H1 (cell line): Measurements from ENCODE around the gene CGB3. TPM values are rescaled to one million over a fixed set of nuclear protein-coding genes. Genes with fewer than 3 reads are reported as not detected.
"Not testable (repeated sequence)": the region's sequence is repeated elsewhere in the genome, so short reads cannot be mapped to it uniquely, and the experiment has no call there.

Source experiments
- CTCF ChIA-PET: fragments of 300-600 bp; sonication (Branson Sonifier 250); formaldehyde crosslinking; loops from one replicate; lab custom pipeline; 2021; ENCODE audit not compliant: partially characterized antibody; lab: Charles Lee
- POLR2A ChIA-PET: fragments of 300-600 bp; sonication (Branson Sonifier 250); formaldehyde crosslinking; loops from one replicate; lab custom pipeline; 2021; ENCODE audit warnings: inconsistent platforms; ENCODE audit not compliant: partially characterized antibody; lab: Charles Lee
- DNase-seq, 2 experiments: peaks; one replicate each; pipeline versions ENCODE4 v3.0.0 to v3.0.0-alpha.2; 2010 to 2022; ENCODE audit warnings: low spot score in 2 of 2, low read depth in 1 of 2, mixed read lengths in 1 of 2
- FAIRE-seq: peaks from 2 replicates; lab custom pipeline; 2011; peaks lifted over from hg19 to GRCh38; lab: Jason Lieb, UNC
- H2AFZ ChIP-seq: 2 replicates; pipeline ENCODE4 v1.8.1; 2012; ENCODE audit warnings: low read length, inconsistent platforms
- H2AK5ac ChIP-seq: 2 replicates; pipeline ENCODE4 v1.6.1; 2013; ENCODE audit warnings: low read depth, low read length
- H2BK120ac ChIP-seq: replicated peaks from 2 replicates; pipeline ENCODE3; 2013; ENCODE audit warnings: low read depth, low read length, inconsistent platforms
- H2BK12ac ChIP-seq: 2 replicates; pipeline ENCODE4 v1.6.1; 2013; ENCODE audit warnings: low read depth, low read length
- H2BK15ac ChIP-seq: 2 replicates; pipeline ENCODE4 v1.6.1; 2013; ENCODE audit warnings: low read length
- H2BK20ac ChIP-seq: 2 replicates; pipeline ENCODE4 v1.6.1; 2013; ENCODE audit warnings: low read length
- H2BK5ac ChIP-seq: 2 replicates; pipeline ENCODE4 v1.6.1; 2013; ENCODE audit warnings: low read depth, low read length
- H3K14ac ChIP-seq: 2 replicates; pipeline ENCODE4 v1.6.1; 2013; ENCODE audit warnings: inconsistent platforms; ENCODE audit not compliant: insufficient read length
- H3K18ac ChIP-seq: 2 replicates; pipeline ENCODE4 v1.6.1; 2013; ENCODE audit warnings: low read length; ENCODE audit errors: extremely low read depth
- H3K23ac ChIP-seq: 2 replicates; pipeline ENCODE4 v1.6.1; 2013; ENCODE audit warnings: inconsistent platforms; ENCODE audit not compliant: insufficient read length
- H3K23me2 ChIP-seq: 2 replicates; pipeline ENCODE4 v1.6.1; 2013; ENCODE audit warnings: low read depth, low read length
- H3K27ac ChIP-seq: 2 replicates; pipeline ENCODE4 v1.6.1; 2011; ENCODE audit warnings: low read depth, low read length, inconsistent platforms
- H3K27me3 ChIP-seq, 4 experiments: replicated peaks in 1 of 4; 1 replicate in 1 of 4; 2 replicates in 3 of 4; pipeline versions ENCODE4 v1.6.1 to v1.8.1; 2011 to 2013; ENCODE audit warnings: low read length in 3 of 4, mild to moderate bottlenecking in 3 of 4, inconsistent platforms in 2 of 4, mixed read lengths in 2 of 4, moderate library complexity in 1 of 4; ENCODE audit not compliant: control insufficient read depth in 3 of 4, insufficient read depth in 3 of 4; ENCODE audit errors: extremely low read depth in 1 of 4
- H3K36me3 ChIP-seq, 4 experiments: 2 replicates each; pipeline versions ENCODE4 v1.6.1 to v1.8.1; 2011 to 2013; ENCODE audit warnings: mild to moderate bottlenecking in 4 of 4, low read length in 3 of 4, moderate library complexity in 2 of 4, control low read depth in 1 of 4, inconsistent platforms in 1 of 4; ENCODE audit not compliant: insufficient read depth in 4 of 4, control insufficient read depth in 2 of 4
- H3K4ac ChIP-seq: replicated peaks from 2 replicates; pipeline ENCODE3; 2013; ENCODE audit warnings: low read length, low read depth, mixed read lengths, inconsistent platforms; ENCODE audit not compliant: insufficient read length
- H3K4me1 ChIP-seq, 4 experiments: replicated peaks in 1 of 4; 1 replicate in 1 of 4; 2 replicates in 3 of 4; pipeline versions ENCODE4 v1.6.1 to v1.8.1; 2011 to 2013; ENCODE audit warnings: low read length in 3 of 4, inconsistent platforms in 2 of 4, mixed read lengths in 1 of 4; ENCODE audit not compliant: insufficient read depth in 4 of 4, control insufficient read depth in 3 of 4
- H3K4me2 ChIP-seq, 2 experiments: 2 replicates each; pipeline versions ENCODE4 v1.6.1 to v1.8.1; 2011 to 2013; ENCODE audit warnings: low read depth in 2 of 2, low read length in 2 of 2, control low read depth in 1 of 2, inconsistent platforms in 1 of 2, mild to moderate bottlenecking in 1 of 2; ENCODE audit not compliant: insufficient read depth in 1 of 2
- H3K4me3 ChIP-seq, 4 experiments: fragments of 200-600, 300-600 bp in 1 of 4; sonication (generic), shearing (Covaris generic), sonication (Bioruptor Twin) in 1 of 4; 2 replicates each; pipeline versions ENCODE4 v1.5.1 to v1.8.1; 2011 to 2016; ENCODE audit warnings: low read length in 4 of 4, low read depth in 3 of 4, control low read depth in 2 of 4, inconsistent platforms in 2 of 4, mild to moderate bottlenecking in 2 of 4, mixed read lengths in 1 of 4, moderate library complexity in 1 of 4; ENCODE audit not compliant: insufficient read depth in 2 of 4; ENCODE audit errors: extremely low read depth in 1 of 4
- H3K56ac ChIP-seq: replicated peaks from 2 replicates; pipeline ENCODE3; 2013; ENCODE audit warnings: low read depth, mild to moderate bottlenecking, mixed read lengths, low read length, inconsistent platforms; ENCODE audit not compliant: insufficient read length
- H3K79me1 ChIP-seq: 2 replicates; pipeline ENCODE4 v1.6.1; 2013; ENCODE audit warnings: low read depth, low read length, control low read depth
- H3K79me2 ChIP-seq, 2 experiments: 2 replicates each; pipeline versions ENCODE4 v1.6.1 to v1.8.1; 2012 to 2013; ENCODE audit warnings: low read length in 2 of 2, mild to moderate bottlenecking in 2 of 2, inconsistent platforms in 1 of 2; ENCODE audit not compliant: insufficient read depth in 2 of 2, control insufficient read depth in 1 of 2
- H3K9ac ChIP-seq, 4 experiments: replicated peaks in 1 of 4; 1 replicate in 1 of 4; 2 replicates in 3 of 4; pipeline versions ENCODE4 v1.6.1 to v1.8.1; 2011 to 2013; ENCODE audit warnings: low read depth in 3 of 4, low read length in 3 of 4, control low read depth in 2 of 4, mild to moderate bottlenecking in 2 of 4, moderate library complexity in 2 of 4, inconsistent platforms in 1 of 4; ENCODE audit errors: extremely low read depth in 1 of 4
- H3K9me3 ChIP-seq, 2 experiments: 2 replicates each; pipeline versions ENCODE4 v1.6.1 to v1.8.1; 2012 to 2013; ENCODE audit warnings: mild to moderate bottlenecking in 2 of 2, moderate library complexity in 2 of 2, control low read depth in 1 of 2, inconsistent platforms in 1 of 2, low read depth in 1 of 2, low read length in 1 of 2, mixed read lengths in 1 of 2; ENCODE audit not compliant: insufficient read depth in 2 of 2
- H4K20me1 ChIP-seq, 2 experiments: replicated peaks in 1 of 2; 2 replicates each; pipeline versions ENCODE3 to v1.8.1; 2011 to 2013; ENCODE audit warnings: inconsistent platforms in 2 of 2, low read length in 2 of 2, mild to moderate bottlenecking in 1 of 2; ENCODE audit not compliant: insufficient read depth in 2 of 2, control insufficient read depth in 1 of 2
- H4K5ac ChIP-seq: 2 replicates; pipeline ENCODE4 v1.6.1; 2013; ENCODE audit warnings: low read length, low read depth, mixed read lengths, inconsistent platforms; ENCODE audit not compliant: insufficient read length
- H4K8ac ChIP-seq: 2 replicates; pipeline ENCODE4 v1.8.0; 2013; ENCODE audit warnings: mild to moderate bottlenecking, moderate library complexity, low read length, inconsistent platforms; ENCODE audit not compliant: insufficient read depth; ENCODE audit errors: extremely low read depth
- H4K91ac ChIP-seq: replicated peaks from 2 replicates; pipeline ENCODE3; 2013; ENCODE audit warnings: low read length, mixed read lengths, inconsistent platforms; ENCODE audit not compliant: insufficient read length
- CREB1 ChIP-seq: IDR thresholded peaks from 2 replicates; pipeline ENCODE4 v1.6.1; 2012; ENCODE audit warnings: inconsistent platforms
- CTCF ChIP-seq, 3 experiments: IDR thresholded peaks; 1 replicate in 2 of 3; 2 replicates in 1 of 3; pipeline versions ENCODE4 v1.5.1 to v1.6.1; 2011; ENCODE audit warnings: low read length in 3 of 3, mild to moderate bottlenecking in 3 of 3, inconsistent platforms in 2 of 3, low read depth in 1 of 3, moderate library complexity in 1 of 3; ENCODE audit not compliant: insufficient read depth in 1 of 3; ENCODE audit errors: control extremely low read depth in 1 of 3
- NANOG ChIP-seq: IDR thresholded peaks from 2 replicates; pipeline ENCODE4 v1.6.1; 2011; ENCODE audit warnings: low read length, low read depth, mild to moderate bottlenecking, inconsistent platforms; ENCODE audit not compliant: insufficient read depth, poor library complexity, severe bottlenecking
- RAD21 ChIP-seq, 2 experiments: IDR thresholded peaks in 1 of 2; conservative IDR thresholded peaks in 1 of 2; 2 replicates each; pipeline ENCODE4 v1.6.1; 2011; ENCODE audit warnings: low read depth in 2 of 2, low read length in 2 of 2, improper control_type of control experiment in 1 of 2, inconsistent platforms in 1 of 2, mild to moderate bottlenecking in 1 of 2, moderate library complexity in 1 of 2
- TBP ChIP-seq: IDR thresholded peaks from 2 replicates; pipeline ENCODE4 v1.6.1; 2011; ENCODE audit warnings: low read depth, low read length, improper control_type of control experiment
- YY1 ChIP-seq: IDR thresholded peaks from 2 replicates; pipeline ENCODE4 v1.6.1; 2011; ENCODE audit warnings: low read depth, mild to moderate bottlenecking, low read length
- WGBS, 2 experiments: shearing (Covaris generic) in 1 of 2; methylation state at CpG; one replicate each; pipeline versions ENCODE4 v1.1.6 to v1.1.7; 2013 to 2015; ENCODE audit warnings: low lambda C conversion rate in 2 of 2, mixed read lengths in 2 of 2, inconsistent platforms in 1 of 2, low coverage in 1 of 2, missing lambda C conversion rate in 1 of 2; ENCODE audit not compliant: insufficient replicate concordance in 2 of 2, insufficient coverage in 1 of 2, insufficient read length in 1 of 2; ENCODE audit errors: extremely low coverage in 1 of 2, missing lambda C conversion rate in 1 of 2; 5-methylcytosine and 5-hydroxymethylcytosine counted together
- polyA plus RNA-seq, 7 experiments: library from polyadenylated mRNA; depleted of rRNA in 3 of 7; stranded (reverse) in 5 of 7; unstranded in 2 of 7; fragments of >200 nt in 5 of 7; fragments of 200-250 nt in 2 of 7; gene quantifications; 1 replicate in 5 of 7; 2 replicates in 1 of 7; 4 replicates in 1 of 7; pipeline versions ENCODE4 v1.2.1 to v1.2.3, GENCODE V29; 2011 to 2013; ENCODE audit warnings: missing spikeins in 2 of 7, mixed read lengths in 2 of 7
- total RNA-seq: library from RNA; stranded (reverse); fragmentation: NEBNext Ultra II Directional; extraction: Animal tissue kit (Norgen Biotek cat#: 25700); gene quantifications from 2 replicates; pipeline ENCODE4 v1.2.1, GENCODE V29; 2021

The CGB3 gene
- total and polyA plus RNA-seq, 2 of the 8 experiments (the other 6 are each of a cell fraction or from before 2014, with no cell fraction given): not detected

- H2BK120ac ChIP-seq, POLR2A ChIA-PET, H3K56ac ChIP-seq, H3K23me2 ChIP-seq, H4K8ac ChIP-seq, H3K23ac ChIP-seq: not testable (repeated sequence)
- peak in 1 of 2 experiments; percentile 89 for DNase-seq
- TF ChIP-seq RAD21 (IDR thresholded peaks at IDR 0.05 in 1 of 2, conservative IDR thresholded peaks at IDR 0.05 in 1 of 2; ENCODE audit: low read depth in 2 of 2, low read length in 2 of 2) (peak; percentile 24 to 47; a peak in 2 of 4 replicates), NANOG (peak; percentile 29), YY1 (peak; percentile 53; the same call in 1 of the 2 replicates), TBP (peak; percentile 93), CREB1 (peak; percentile 80), CTCF (IDR thresholded peaks at IDR 0.05; ENCODE audit: control extremely low read depth in 1 of 3, insufficient read depth in 1 of 3, low read depth in 1 of 3, low read length in 3 of 3) (peak; percentile 65 to 78 (median 74))
- TF ChIP-seq, all 59 proteins: peak for 6; not testable (repeated sequence) for 53
- H3K9ac ChIP-seq, FAIRE-seq, H3K18ac ChIP-seq, H3K14ac ChIP-seq, H3K36me3 ChIP-seq, H4K91ac ChIP-seq, H3K9me3 ChIP-seq, H2AFZ ChIP-seq, CTCF ChIA-PET, H2BK12ac ChIP-seq, H2BK5ac ChIP-seq, H2AK5ac ChIP-seq, H3K79me1 ChIP-seq, H3K27ac ChIP-seq, H3K4me2 ChIP-seq, H3K4me1 ChIP-seq, H3K79me2 ChIP-seq, H4K5ac ChIP-seq, H3K4me3 ChIP-seq, H2BK15ac ChIP-seq, H3K4ac ChIP-seq, H3K27me3 ChIP-seq, H4K20me1 ChIP-seq, H2BK20ac ChIP-seq: not testable (repeated sequence)
- 72% methylated on average over 9 of the region's 18 CpGs; no CpG with 5 or more reads in 1 of the 2 experiments for WGBS, 2 experiments
Observed at GRCh38 chr19:49036815-49037214, 12.7 kb upstream of the CGB3 start, which contains the start of gene CGB1. Gene CGB1 (minus strand): TSS chr19:49036895. CDS start chr19:49036711, 184 bp downstream.
